ENCODE data around the gene MB.

Gene MB

GRCh38 chr22:35629406-35630216 is 12.5 kb upstream of the MB start:
- ATAC-seq: peak; percentile 78

GRCh38 chr22:35628732-35629131 is 11.6 kb upstream of the MB start:
- TF ChIP-seq TCF4 (CRISPR knock-in tag; IDR thresholded peaks at IDR 0.05; ENCODE audit: borderline replicate concordance) (no peak), BACH2 (CRISPR knock-in tag; IDR thresholded peaks at IDR 0.05; ENCODE audit: borderline replicate concordance) (no peak), ZNF565 (CRISPR knock-in tag; conservative IDR thresholded peaks at IDR 0.05; ENCODE audit: low read depth) (no peak)
- ATAC-seq: no peak

More at GRCh38 chr22:35629406-35630216, 12.5 kb upstream of the MB start:
- no peak for TF ChIP-seq ESRRG (CRISPR knock-in tag; IDR thresholded peaks at IDR 0.05)
- TF ChIP-seq ZNF70 (CRISPR knock-in tag; IDR thresholded peaks at IDR 0.05): no peak
- no peak for TF ChIP-seq BACH2 (CRISPR knock-in tag; IDR thresholded peaks at IDR 0.05; ENCODE audit: borderline replicate concordance)
- 0 out of 2 replicates have a peak, but pooled peaks have one; percentile 14 for TF ChIP-seq CSDC2 (CRISPR knock-in tag; IDR thresholded peaks at IDR 0.05)
- no peak for TF ChIP-seq CREB5 (CRISPR knock-in tag; IDR thresholded peaks at IDR 0.05; ENCODE audit: low read depth)
- no peak for TF ChIP-seq GLIS3 (CRISPR knock-in tag; IDR thresholded peaks at IDR 0.05)
- peak; percentile 51; the same call in 1 of the 2 replicates for TF ChIP-seq PATZ1 (CRISPR knock-in tag; IDR thresholded peaks at IDR 0.05; ENCODE audit: borderline replicate concordance)
- no peak for TF ChIP-seq ZFP30 (CRISPR knock-in tag; IDR thresholded peaks at IDR 0.05)
- TF ChIP-seq TSHZ2 (CRISPR knock-in tag; IDR thresholded peaks at IDR 0.05): no peak
- no peak for TF ChIP-seq TOX (CRISPR knock-in tag; IDR thresholded peaks at IDR 0.05; ENCODE audit: borderline replicate concordance)

GRCh38 chr22:35627267-35628041 is 10.3 kb upstream of the MB start:
- TF ChIP-seq ZNF70 (CRISPR knock-in tag; IDR thresholded peaks at IDR 0.05): no peak
- peak; percentile 88; the same call in 1 of the 2 replicates for TF ChIP-seq PATZ1 (CRISPR knock-in tag; IDR thresholded peaks at IDR 0.05; ENCODE audit: borderline replicate concordance)
- TF ChIP-seq ZFP3 (CRISPR knock-in tag; IDR thresholded peaks at IDR 0.05): no peak
- TF ChIP-seq POU6F1 (CRISPR knock-in tag; IDR thresholded peaks at IDR 0.05; ENCODE audit: borderline replicate concordance, low read depth): no peak
- TF ChIP-seq ZNF8 (CRISPR knock-in tag; IDR thresholded peaks at IDR 0.05): no peak
- ATAC-seq: peak; percentile 33

Data from SK-N-SH treated with all-trans-retinoic acid at 6 μM for 48 hours (cell line).